C1 segment of cervical spinal cord (tissue), 14 donors: ENCODE results near the gene SCCPDH.

ENCODE experiments used
- DNase-seq, 14 donors: peaks; one replicate each; lab custom pipeline; 2025; lab: John Stamatoyannopoulos, UW

SCCPDH gene

DNA sequence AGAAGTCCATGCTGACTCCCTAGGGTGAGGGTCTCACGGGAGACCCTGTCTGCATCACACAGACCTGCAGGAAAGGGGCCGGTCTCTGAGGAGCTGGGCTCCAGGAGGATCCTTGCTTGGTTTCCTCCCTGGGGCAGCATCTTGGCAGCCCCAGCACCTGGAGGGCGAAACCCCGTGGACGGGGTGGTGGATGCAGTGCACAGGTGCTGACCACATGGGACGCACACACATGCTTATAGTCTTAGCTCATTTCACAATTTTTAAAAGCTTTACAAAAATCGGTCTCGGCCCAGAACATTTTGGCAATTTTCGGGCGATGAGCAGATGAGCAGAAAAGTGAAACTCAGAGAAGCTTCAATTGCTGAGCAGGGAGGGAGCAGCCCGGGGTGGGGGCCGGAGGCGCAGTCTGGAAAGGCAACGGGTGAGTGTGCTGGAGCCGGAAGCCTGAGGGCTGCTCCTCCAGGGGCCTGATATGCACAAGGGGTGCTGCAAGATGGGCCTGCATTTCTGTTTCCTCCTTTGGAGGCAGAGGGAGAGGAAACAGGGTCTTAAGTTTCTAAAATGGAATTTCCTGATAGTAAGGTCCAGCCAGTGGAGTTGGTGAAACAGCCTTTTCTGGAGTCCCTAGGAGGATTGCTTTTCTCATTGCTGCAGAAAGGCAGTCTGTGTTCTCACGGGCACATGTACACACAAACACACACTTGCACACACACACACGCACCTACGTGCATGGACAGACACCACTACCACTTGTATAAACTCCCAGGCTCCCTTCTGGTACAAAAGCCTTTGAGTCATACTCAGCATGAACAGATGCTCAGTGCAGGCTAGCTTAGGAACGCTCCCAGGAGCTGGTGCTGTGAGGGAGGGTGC is 60.6 kb downstream of the SCCPDH start:
- no peak for DNase-seq

DNA sequence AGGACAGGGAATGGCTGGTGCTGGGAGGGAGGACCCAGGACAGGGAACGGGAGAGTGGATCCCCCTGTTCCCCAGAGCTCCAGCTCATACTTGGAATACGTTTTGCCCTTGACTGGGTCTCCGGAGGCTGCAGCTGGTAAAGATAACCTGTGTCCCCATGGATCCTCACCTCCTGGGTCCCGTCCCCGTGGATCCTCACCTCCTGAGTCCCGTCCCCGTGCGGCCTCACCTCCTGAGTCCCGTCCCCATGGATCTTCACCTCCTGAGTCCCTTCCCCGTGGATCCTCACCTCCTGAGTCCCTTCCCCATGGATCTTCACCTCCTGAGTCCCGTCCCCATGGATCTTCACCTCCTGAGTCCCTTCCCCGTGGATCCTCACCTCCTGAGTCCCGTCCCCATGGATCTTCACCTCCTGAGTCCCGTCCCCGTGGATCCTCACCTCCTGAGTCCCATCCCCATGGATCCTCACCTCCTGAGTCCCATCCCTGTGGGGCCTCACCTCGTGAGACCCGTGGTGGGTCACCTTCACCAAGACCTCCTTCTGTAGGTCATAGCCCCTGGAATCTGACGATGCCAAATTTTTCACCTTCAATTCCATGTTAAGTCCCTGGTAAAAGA is 61.4 kb downstream of the SCCPDH start:
- DNase-seq: peak in 2 of 14 donors; percentile 18 to 32

DNA sequence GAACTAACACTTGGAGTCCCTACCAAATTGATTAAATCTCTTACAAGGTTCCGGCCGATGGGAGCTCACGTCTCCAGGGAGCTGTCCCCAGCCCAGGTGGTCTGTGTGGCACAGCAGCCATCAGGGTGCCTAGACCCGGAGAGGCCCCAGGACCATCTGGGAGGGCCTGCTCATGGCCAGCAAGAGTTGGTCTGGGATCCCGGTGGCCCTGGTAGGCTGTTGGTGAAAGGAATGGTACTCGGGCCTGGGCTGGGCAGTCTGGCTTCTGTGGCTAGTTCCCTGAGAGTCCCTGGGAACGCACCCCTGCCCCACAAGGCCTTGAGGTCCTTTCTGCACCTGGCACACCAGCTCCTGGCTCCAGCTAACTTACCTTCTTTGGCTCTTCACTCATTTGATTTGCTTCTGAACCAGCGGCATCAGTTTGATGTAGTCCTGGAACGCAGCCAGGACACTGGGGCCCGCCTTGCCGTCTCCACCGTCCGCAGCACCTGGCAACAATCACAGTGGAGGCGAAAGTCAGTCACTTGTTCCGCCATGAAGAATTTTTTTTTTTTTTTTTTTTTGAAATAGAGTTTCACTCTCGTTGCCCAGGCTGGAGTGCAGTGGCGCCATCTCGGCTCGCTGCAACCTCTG is 62.5 kb downstream of the SCCPDH start:
- DNase-seq: no peak

DNA sequence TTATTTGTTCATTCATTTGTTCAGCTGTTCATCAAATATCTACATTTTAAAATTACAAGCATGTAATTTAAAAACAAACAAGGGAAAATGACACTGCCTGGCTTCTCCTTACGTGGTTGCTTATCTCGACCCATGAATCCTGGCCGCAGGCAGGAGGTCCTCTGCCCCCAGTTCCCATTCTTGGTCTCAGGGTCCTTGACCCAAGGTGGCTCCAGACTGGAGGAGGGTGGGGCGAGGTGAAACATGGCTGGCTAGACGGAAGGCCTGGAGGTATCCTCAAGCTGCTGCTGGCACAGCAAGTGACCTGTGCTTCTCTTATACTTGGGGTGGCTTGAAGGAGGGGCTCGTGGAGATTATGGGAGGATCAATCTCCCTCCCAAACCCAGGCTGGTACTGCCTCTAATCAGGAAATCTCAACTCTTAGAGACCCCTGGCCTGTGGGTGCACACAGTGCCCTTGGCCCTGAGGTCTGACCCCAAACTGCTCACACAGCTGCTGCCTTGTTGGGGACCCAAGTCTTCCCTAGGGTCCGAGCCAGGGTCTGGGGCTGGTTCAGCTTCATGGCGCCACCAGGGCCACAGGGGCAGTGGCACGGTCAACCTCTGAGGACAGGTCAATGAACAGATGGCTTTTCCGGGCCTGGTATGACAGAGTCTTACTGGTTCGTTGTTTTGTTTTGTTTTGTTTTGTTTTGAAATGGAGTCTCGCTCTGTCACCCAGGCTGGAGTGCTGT is 63.7 kb downstream of the SCCPDH start:
- no peak for DNase-seq

DNA sequence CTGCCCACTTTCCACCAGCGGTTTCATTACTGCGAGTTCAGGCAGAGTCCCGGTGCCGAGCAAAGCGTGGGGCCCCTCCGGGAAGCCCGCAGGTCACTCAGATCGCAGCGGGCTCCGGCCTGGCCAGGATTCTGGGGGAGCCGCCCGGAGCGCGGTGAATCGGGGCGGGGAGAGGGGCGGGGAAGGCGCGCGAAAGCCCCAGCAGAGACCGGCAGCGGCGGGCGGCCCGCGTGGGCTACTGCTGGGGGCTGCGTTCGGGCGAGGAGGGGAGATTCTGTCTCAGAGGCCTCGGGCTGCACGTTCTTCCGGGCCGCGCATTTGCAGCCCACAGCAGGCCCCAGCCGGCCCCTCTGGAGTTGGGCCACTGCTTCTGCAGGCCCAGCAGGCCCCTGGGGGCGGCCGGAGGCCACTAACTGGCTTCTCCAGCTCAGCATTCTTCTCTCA is 64.7 kb downstream of the SCCPDH start:
- peak in 1 of 14 donors; percentile 15 for DNase-seq

DNA sequence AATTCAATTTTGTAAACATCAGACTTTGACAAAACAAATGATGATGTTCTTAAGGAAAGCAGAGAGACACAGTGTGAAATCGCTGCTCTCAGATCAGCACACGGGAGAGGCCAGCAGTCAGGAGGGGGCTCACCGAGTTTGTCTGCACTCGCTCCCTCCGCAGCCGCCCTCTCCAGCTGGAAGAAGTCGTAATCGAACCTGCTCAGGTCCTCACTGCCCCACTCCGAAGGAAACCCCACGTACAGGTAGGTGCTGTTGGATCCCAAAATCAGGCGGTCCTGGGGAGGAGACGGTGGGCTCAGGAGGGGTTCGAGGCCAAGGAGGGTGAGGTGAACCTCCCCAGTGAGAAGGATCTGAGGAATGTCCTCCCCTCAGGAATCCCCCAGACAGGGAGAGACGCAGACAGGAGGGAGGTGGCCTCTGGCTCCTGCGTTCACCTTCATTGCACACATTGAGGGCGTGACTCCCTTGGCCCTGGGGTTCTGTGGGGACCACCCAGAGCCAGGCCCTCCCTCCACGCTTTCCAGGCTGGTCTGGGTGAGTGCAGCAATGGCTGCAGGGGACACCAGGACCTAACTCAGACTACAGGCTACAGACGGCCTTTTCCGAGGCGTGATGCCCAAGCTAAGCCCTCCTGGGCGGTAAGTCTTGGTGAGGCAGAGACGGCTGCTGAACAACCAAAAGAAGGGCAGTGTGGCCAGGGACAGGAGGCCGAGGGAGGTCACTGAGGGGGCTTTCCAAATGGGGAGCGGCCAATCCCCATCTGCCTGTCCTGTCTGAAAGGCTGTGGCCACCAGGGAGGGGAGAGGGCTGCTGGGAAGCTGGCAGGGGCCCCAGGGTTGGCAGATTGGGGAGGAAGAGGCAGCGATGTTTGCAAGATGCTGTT is 65.5 kb downstream of the SCCPDH start:
- DNase-seq: no peak

DNA sequence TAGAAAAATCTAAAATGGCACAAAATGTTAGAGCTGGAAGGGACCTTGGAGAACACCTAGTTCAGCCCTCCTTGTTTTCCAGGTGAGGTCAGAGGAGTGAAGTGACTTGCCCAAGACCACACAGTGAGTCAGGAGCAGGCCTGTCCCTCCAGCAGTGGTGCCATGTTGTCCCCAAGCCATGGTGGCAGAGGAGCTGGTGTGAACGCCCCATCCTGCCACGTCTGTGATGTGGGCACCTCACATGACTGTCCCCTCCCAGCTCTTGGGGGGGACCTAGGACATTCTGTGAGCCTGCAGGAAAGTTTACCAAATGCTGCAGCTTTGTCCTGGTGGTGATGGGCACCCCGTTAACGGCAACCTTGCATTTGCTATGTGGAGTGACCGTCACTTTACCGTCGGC is 66.2 kb downstream of the SCCPDH start:
- no peak for DNase-seq

DNA sequence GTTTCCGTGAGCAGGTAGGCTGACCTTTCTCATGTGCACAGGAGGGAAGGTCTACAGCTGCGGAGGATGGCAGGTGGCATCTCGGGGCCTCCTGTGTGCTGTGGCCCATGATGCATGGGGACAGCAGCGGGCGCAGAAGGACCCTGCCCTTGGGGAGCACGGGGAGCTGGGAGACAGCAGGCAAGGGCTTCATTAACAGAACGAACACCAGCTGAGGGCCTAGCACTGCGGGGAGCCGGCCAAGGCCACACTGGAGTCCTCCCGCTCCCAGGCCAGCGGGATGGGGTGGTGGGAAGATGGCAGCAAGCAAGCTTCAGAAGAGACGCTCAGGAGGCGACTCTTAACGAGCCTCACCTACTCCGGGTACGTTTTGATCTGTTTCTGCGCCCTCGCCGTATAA is 66.6 kb downstream of the SCCPDH start:
- no peak for DNase-seq

DNA sequence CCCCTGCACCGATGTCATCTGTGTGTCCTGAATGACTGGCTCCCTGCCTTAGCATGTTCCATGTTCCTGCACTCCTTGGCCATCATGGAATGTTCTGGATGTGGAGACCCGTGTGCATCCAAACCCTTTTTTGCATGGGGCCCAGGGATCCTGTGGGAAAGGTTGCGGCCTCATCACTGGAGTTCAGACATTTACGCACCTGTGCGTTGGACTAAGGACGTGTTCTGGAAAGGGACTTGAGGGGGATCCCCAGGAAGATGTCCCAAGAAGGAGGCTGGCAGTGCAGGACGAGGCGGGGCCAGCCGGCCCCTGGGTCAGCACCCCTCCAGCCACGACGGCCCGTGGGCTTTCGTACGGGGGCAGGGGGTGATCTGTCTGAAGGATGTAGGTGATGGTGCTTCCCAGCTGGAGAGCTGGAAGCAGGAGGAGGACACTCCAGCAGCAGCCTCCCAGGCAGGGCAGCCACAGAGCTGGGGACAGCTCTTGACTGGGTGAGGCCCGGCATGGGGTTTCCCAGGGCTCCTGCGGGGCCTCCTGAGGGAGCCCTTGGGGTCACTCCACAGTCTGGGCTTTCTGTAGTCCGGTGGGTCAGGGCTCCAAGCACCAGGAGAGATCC is 67.2 kb downstream of the SCCPDH start:
- no peak for DNase-seq

DNA sequence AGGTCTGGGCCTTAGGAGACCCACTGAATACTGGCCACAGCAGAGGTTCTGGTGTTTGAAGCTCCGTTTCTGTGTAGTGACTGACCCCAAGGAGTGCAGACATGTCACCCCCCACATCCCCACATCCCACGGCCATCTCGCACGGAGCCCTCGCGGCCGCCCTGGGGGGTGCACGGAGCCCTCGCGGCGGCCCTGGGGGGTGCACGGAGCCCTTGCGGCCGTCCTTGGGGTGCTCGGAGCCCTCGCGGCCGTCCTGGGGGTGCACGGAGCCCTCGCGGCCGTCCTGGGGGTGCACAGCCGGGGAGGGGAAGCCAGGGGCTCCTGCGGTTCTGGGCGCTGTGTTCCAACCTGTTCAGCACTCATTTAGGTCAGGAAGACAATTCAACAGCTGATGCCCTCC is 68.4 kb downstream of the SCCPDH start:
- no peak for DNase-seq

DNA sequence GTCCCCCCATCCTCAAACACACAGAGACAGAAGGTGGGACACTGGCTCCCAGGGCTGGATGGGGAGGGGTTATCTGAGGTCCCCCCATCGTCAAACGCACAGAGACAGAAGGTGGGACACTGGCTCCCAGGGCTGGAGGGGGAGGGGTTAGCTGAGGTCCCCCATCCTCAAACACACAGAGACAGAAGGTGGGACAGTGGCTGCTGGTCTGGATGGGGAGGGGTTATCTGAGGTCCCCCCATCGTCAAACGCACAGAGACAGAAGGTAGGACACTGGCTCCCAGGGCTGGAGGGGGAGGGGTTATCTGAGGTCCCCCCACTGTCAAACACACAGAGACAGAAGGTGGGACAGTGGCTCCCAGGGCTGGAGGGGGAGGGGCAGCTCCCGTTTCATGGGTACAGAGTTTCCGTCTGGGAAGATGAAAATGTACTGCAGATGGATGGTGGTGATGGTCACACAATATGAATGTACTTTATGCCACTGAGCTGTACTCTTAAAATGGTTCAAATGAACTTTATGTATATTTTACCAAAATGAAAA is 69.2 kb downstream of the SCCPDH start:
- no peak for DNase-seq

DNA sequence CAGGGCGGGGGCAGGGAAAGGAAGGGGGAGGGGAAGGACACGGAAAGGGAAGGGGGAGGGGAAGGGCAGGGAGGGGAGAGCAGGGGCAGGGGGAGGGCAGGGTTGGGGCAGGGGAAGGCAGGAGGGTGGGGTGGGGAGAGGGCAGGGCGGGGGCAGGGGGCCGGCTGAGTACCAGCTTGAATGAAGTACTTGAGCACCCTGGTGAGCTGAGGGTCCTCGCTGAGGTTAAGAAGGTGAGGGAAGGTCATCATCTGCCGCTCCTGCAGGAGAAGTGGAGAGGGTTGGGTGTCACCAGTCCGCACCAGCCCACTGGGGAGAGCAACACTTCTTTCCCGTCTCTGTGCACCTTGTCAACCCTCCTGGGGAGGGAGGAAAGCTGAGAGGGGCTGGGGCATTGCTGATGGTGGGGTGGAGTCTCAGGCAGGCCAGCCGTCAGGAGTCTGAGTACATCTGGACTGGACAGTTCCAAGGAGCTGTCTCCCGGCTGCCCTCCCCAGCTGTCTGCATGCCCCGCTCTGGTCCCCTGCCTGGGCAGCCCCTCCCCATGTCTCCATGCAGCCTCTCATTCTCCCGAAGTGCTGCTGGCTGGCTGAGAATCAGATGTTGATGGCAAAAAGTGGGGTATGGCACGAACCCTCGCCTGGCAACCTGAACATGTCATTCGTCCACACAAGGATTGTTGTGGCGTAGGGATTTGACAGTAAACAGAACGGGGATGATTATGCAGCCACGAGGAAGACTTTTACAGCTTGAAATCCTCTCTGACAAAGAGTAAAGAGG is 70.0 kb downstream of the SCCPDH start:
- no peak for DNase-seq

DNA sequence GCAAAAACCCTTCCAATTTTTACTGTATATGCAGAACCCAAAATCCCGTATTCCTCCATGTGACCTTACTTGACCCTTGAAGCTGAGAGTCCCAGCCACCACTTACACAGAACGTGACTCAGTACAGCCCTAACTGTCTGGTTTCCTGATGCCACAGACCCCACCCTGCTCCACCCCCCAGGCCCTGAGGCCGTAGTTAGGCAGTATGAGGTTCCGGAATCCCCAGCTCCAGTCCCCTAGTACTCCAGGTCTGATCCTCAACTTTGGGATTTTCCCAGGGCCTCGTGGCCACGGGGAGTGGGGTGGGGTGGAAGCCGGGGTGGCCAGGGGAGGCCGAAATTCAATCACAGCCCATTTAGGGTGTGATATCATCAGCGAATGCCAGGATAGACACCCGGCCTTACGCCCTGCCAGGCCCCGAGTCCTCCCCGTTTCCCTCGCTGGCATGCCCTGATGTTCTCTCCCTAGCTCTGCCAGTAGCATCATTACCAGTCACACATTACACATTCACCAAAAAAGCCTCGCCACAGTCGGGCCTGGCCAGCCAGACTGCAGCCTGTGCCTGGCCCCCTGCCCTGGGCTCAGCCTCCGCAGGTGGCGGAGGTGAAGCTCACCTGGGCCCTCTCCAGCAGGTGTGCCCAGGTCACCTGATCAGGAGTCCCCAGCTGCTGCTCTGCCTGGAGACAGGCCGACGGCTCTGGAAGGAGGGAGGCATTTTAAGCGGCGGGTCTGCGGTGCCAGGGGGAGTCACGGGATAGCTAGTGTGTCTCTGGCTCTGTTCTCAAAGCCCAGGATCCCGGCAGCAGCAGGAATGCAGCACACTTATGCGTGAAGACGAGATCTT is 70.8 kb downstream of the SCCPDH start:
- DNase-seq: peak in 1 of 14 donors; percentile 7

DNA sequence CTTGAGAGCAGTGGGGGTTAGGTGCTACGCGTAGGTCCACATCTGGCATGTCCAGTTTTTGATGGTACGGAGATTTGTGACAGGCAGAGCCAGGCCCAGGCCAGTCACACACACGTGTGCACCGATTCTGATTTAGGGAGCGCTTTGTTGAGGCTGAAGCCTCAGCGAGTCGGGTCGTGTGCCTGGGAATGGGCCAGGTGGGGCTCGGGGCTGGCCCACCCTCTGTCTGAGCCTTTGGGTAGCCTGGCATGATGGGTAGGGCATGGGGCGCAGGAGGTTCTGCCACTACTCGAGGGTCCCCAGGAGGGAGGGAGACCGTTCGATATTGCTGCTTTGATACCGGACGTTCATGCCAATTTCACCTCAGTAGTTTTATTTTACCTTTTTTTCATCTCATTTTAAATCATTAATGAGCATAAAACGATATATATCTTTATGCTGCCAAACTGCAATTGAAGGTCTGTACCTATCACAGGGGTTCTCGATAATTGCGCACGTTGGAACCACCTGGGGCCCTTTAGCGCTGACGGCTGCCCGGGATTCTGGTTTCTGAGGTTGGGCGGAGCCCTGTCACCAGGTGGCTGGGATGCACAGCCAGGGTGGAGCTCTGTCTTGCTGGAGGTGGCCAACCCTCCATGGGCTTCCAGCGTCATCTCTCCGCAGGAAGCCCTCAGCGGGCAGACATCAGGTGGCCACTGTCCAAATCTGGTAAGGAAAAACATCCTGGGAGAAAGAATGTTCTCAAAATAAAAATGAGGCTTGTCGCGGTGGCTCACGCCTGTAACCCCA is 71.9 kb downstream of the SCCPDH start:
- no peak for DNase-seq

DNA sequence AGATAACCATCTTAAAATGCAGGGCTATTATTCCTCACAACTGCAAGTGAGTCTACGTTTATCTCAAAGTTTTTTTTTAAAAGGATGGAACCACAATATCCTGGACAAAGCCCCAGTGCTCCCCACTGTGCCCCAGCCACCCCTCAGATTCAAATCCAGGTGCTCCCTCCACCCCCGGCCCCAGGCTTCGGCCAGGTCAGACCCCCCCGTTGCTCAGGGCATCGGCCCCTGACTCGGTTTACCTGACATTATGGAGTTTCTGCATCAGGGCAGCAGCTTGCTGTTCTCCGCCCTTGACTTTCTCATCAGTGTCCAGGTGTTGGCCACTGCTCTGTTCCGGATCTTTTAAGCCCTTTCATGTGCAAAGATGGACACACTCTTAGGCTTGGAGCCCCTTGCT is 72.9 kb downstream of the SCCPDH start:
- DNase-seq: no peak

DNA sequence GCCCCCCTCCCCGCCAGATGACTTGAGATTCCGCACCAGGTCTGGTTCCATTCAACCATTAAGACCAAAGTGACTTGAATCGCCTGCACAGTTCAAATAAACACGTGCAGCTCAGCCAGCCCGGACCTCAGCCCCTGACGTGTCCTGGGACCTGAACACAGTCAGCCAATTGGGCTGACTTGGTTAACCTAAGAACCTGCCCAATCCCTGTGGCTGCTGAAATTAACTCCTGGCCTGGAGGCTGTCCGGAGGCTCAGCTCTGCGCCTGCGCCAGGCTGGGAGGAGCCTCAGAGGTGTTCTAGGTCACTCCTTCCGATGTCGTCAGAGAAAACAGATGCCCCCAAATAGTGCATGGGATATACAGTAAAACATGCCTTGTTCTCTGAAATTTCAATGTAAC is 73.4 kb downstream of the SCCPDH start:
- DNase-seq: no peak

DNA sequence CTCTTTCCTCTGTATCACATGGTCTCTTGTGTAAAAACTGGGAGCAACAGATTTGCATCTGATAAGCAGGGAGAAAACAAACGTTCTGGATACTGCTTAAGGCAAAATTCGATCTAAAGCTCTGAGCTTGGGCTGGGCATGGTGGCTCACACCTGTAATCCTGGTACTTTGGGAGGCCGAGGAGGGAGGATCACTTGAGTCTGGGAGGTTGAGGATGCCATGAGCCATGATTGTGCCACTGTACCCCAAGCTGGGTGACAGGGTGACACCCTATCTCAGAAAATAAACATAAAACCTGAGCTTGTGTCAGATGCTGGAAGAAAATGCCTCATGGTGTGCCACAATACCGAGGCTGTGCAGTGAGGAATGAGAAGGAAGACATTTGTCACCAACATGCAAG is 73.9 kb downstream of the SCCPDH start:
- no peak for DNase-seq
